HG02678 (cell line): ENCODE results near the gene CPNE7.

Experiments used
- ATAC-seq: cut with Tn5 transposase; IDR thresholded peaks from one replicate; pipeline ENCODE4 v1.9.1; 2021; ENCODE audit warnings: mild to moderate bottlenecking, moderate library complexity; ENCODE audit not compliant: unreplicated experiment

Gene CPNE7

DNA sequence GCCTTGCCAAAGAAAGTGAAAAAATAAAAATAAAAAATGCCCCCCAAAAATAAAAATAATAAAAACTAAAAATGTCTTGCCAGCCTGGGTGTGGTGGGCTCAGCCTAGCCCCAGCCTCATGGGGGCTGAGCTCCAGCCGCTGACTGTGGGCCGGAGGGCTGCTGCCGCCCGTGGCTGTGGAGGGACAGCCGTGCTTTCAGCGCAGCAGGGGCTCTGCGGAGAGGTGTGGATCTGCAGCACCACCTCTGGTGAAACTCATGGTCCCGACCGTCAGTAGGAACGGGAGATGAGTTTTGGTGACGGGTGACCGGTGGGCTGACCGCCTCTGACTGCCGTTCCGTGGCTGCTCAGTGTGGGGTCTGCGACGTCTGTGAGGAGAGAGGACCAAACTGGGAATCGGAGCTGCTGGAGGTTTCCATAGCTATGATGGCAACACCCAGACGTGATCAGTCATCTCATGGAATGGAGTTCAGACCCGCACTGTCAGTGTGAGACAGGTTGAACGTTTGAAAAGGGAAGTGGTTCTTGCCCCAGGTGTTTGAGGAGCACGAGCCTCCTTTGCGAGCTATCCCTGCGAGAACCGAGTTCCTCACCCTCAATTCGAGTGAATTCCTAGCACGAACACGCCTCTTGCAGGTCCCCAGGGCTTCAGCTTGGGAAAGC lies 27.1 kb upstream of the CPNE7 start:
- no peak for ATAC-seq

DNA sequence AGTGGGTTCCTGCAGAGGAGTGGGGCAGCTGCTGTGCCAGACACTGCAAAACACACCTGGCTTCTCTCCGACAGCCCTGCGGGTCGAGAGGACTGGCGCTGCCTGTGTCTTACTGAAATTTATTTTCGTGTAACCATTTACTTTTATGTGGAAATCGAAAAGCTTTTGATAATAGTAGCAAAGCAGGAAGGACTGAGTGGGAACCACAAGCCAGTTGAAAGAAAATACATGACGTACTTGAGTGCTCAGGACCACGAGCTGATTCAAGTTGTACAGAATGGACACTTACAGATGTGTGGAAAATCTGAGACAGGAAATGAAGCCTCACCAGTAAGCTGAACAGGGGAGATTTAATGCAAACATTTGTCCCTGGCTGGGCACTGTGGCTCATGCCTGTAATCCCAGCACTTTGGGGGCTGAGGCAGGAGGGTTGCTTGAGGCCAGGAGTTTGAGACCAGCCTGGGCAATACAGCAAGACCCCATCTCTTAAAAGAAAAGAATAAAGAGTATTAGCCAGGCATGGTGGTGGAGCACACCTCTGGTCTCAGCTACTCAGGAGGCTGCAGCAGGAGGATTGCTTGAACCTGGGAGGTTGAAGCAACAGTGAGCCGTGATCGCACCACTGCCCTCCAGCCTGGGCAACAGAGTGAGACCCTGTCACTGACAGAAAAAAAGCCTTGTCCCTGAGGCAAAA lies 26.4 kb upstream of the CPNE7 start:
- no peak for ATAC-seq

DNA sequence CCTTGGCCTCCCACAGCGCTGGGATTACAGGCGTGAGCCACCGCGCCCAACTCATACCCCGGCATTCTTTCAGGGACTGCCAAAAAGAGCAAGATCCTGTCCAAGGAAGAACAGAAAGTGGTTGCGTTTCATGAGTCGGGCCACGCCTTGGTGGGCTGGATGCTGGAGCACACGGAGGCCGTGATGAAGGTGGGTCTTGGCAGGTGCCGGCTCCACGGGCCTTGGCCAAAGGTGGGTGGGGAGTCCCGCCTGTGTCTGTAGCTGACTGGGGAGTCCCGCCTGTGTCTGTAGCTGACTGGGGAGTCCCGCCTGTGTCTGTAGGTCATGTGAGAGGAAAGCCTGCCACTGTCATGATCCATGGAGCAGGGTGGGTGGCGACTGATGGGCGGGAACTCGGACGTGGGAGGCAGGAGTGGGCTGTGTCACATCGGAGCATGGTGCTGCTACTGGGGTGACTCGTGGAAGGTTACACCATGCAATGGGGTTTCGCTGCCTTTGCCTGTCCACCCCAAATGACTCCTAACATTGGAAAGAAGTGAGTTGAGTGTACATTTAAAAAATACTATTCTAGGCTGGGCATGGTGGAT lies 25.0 kb upstream of the CPNE7 start:
- no peak for ATAC-seq

DNA sequence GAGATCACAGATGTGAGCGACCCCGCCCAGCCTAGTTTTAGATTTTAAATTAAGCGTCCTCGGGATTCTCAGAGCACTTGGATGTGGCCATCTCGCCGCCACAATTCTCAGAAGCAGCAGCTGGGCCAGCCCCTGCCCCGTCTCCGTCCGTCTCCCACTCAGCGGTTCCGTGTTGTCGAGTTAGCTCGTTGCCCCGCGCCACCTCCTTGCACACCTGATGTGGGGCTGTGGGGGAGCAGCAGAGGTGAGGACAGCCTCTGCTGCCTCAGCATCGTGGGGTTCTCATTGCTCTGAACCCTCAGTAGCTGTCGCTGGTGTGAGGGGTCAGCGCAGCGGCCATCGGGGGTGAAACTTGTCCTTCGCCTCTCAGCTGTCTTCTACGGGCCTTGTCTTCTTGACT lies 23.2 kb upstream of the CPNE7 start:
- no peak for ATAC-seq

- no peak for ATAC-seq
Observed at GRCh38 chr16:89552913-89553312, 22.6 kb upstream of the CPNE7 start.

GRCh38 chr16:89553733-89554132 lies 21.8 kb upstream of the CPNE7 start:
- ATAC-seq, result no peak

- ATAC-seq, result no peak
Observed at GRCh38 chr16:89554343-89554742, 21.2 kb upstream of the CPNE7 start.

GRCh38 chr16:89555265-89555664 lies 20.3 kb upstream of the CPNE7 start:
- ATAC-seq, result no peak

GRCh38 chr16:89555780-89556179 lies 19.8 kb upstream of the CPNE7 start:
- ATAC-seq, result no peak

DNA sequence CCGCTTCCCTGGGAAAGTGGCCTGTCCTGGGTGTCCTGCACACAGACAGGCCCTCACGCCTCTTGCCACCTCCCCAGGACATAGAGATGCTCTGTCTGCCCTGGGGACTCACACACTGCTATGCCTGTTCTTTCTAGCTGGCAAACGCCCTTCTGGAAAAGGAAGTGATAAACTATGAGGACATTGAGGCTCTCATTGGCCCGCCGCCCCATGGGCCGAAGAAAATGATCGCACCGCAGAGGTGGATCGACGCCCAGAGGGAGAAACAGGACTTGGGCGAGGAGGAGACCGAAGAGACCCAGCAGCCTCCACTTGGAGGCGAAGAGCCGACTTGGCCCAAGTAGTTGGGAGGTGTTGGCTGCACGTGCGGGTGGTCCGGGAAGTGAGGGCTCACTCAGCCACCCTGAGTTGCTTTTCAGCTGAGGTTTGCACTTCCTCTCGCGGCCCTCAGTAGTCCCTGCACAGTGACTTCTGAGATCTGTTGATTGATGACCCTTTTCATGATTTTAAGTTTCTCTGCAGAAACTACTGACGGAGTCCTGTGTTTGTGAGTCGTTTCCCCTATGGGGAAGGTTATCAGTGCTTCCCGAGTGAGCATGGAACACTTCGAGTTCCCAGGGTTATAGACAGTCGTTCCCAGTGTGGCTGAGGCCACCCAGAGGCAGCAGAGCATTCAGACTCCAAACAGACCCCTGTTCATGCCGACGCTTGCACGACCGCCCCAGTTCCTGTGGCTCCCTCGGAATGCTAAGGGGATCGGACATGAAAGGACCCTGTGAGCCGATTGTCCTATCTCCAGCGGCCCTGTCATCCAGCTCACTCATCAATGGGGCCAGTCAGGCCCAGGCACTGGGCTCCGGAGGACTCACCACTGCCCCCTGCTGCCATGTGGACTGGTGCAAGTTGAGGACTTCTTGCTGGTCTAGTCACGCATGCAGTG lies 18.5 kb upstream of the CPNE7 start:
- ATAC-seq, result no peak

DNA sequence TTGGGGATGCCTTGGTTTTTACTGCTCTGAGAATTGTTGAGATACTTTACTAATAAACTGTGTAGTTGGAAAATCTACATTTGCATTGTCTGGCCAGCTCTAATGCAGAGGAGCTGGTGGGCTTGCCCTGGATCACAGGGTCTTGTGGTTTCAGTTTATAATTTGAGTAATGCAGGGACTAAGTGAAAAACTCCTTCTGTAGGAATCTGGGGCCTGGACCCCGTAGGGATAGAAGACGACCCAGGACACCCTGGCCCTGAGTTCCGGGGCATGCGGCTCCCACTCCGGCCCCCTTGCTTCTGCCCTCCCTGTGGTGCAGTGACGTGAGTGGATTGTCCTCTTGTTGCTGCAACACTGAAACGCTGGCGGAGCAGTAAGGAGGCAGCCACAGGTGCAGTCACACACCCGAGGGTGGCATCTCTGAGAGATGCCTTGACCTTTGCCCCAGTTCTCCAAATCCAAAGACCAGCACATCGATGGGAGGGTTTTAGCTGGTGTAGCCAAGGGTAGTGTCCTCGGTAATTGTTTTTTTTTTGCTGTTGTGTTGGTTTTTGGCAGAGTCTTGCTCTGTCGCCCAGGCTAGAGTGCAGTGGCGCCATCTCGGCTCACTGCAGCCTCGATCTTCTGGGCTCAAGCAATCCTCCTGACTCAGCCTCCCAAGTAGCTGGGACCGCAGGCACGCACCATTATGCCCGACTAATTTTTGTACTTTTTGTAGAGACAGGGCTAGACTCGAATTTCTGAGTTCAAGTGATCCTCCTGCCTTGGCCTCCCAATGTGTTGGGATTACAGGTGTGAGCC lies 17.7 kb upstream of the CPNE7 start:
- ATAC-seq, result no peak

- peak; percentile 88 for ATAC-seq
Observed at GRCh38 chr16:89560378-89561141, 15.0 kb upstream of the CPNE7 start, which contains the start of gene RPL13. TSS of gene RPL13 (plus strand) at chr16:89560682. CDS start at chr16:89560960, 278 bp downstream.

DNA sequence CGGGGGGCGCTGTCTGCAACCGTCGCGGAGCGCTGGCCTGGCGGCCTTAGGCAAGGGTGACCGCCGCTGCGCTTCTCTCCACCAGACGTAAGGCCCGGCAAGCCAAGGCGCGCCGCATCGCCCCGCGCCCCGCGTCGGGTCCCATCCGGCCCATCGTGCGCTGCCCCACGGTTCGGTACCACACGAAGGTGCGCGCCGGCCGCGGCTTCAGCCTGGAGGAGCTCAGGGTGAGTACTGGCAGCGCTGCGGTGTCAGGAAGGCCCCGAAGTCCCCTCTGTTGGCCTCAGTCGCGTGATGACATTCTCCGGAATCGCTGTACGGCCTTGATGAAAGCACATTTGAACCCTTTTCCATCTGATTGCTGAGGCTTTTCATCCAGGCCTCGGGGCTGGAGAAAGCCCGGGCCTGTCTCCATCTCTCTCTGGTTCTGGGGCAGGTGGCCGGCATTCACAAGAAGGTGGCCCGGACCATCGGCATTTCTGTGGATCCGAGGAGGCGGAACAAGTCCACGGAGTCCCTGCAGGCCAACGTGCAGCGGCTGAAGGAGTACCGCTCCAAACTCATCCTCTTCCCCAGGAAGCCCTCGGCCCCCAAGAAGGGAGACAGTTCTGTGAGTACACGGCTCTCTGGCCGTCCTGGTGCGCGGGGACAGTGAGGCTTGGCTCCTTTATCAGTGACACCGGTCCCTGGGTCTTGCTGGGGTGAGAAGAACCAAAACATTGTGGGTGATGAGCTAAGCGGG lies 14.2 kb upstream of the CPNE7 start:
- ATAC-seq, result no peak

GRCh38 chr16:89561884-89562599 lies 13.5 kb upstream of the CPNE7 start:
- ATAC-seq, result no peak

DNA sequence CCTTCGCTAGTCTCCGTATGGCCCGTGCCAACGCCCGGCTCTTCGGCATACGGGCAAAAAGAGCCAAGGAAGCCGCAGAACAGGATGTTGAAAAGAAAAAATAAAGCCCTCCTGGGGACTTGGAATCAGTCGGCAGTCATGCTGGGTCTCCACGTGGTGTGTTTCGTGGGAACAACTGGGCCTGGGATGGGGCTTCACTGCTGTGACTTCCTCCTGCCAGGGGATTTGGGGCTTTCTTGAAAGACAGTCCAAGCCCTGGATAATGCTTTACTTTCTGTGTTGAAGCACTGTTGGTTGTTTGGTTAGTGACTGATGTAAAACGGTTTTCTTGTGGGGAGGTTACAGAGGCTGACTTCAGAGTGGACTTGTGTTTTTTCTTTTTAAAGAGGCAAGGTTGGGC lies 12.6 kb upstream of the CPNE7 start:
- ATAC-seq, result no peak

GRCh38 chr16:89563639-89564392 lies 11.7 kb upstream of the CPNE7 start:
- ATAC-seq, result no peak

DNA sequence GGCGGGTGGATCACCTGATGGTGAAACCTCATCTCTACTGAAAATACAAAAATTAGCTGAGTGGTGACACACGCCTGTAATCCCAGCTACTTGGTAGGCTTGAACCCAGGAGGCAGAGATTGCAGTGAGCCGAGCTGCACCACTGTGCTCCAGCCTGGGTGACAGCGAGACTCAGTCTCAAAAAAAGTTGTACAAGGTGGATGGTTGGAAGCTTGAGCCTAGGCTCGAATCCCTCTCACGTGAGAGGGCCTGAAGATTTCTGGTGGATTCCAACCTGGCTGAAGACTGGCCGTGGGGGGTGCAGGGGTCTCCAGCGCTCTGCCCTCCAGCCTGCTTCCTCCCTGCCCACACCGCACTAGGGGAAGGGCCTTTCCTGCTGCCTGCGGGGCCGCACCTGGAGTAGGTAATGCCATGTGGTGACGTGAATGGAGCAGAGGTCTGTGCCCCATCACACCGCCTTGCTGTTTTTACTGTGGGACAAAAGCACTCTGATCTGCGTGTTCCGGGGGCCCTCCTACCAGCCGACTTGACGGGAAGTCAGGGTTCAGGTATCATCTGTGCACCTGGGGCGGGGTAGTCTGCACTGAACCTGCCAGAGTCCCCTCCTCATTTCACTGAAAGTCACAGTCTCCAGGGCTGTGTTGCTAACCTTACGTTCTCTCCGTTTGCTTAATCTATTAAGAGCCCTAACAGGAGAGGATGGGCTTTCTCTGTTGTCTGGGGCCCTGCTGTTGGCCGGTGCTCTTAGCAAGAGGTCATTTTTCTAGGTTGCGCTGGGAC lies 10.9 kb upstream of the CPNE7 start:
- no peak for ATAC-seq
